Activated naive CD8-positive, alpha-beta T cell (primary cell): ENCODE data around the gene DPP4.
"Not testable (repeated sequence)": the region's sequence is repeated elsewhere in the genome, so short reads cannot be mapped to it uniquely, and the experiment has no call there.

Experiments used
- H3K27ac Mint-ChIP-seq: one replicate; pipeline ENCODE4 v1.8.0; 2021; ENCODE audit warnings: mixed read lengths
- H3K27me3 Mint-ChIP-seq: one replicate; pipeline ENCODE4 v1.8.0; 2021; ENCODE audit warnings: mixed read lengths
- H3K36me3 Mint-ChIP-seq: one replicate; pipeline ENCODE4 v1.8.0; 2021; ENCODE audit warnings: mixed read lengths
- H3K4me1 Mint-ChIP-seq: one replicate; pipeline ENCODE4 v1.8.0; 2021; ENCODE audit warnings: low read depth, mixed read lengths
- H3K4me3 Mint-ChIP-seq: one replicate; pipeline ENCODE4 v1.8.0; 2021; ENCODE audit warnings: mild to moderate bottlenecking, mixed read lengths
- H3K9me3 Mint-ChIP-seq: one replicate; pipeline ENCODE4 v1.8.0; 2021; ENCODE audit warnings: low read depth, mixed read lengths

The DPP4 gene

DNA sequence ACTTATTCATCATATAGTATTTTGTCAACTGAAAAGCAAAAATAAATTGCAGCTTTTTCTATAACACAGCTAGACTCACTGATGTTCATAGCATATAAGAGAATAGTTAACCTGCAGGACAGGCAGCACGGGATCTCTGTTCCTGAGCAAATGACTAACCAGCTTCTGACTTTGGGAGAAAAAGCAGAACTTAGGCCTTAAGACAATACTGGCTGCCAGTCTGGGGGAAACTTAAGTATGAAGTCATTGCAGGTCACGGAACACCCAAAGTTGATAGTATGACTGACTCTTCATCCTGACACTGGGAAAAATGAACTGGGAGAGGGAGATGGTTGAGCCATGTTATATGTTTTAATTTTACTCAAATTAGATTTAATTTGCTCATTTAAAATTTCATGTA lies 113.0 kb downstream of the DPP4 start:
- Mint-ChIP-seq H3K27me3 (no peaks in the 10 kb centered on the region), H3K27ac (no peak overlapping the region), H3K9me3 (no peaks in the 10 kb centered on the region), H3K36me3 (peaks cover 3% of the 10 kb centered on the region), H3K4me3 (no peak overlapping the region), H3K4me1 (peaks cover 41% of the 10 kb centered on the region)

DNA sequence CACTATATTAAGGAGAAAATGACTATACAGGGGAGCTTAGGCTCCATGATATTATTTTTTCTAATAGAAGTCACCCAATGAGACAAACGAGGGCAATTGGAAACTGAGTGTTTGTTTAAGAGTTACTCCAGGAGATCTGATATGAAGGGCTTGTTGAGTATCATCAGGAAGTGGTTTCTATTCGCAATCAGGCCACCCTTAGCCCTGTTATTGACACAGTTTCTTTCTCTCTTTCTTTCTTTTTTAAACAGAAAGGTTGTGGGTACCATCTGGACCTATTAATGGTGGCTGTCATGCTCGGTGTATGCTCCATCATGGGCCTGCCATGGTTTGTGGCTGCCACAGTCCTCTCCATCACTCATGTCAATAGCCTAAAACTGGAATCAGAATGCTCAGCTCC lies 117.3 kb downstream of the DPP4 start:
- H3K4me3 Mint-ChIP-seq, result peak overlapping the region; percentile 46
- H3K9me3 Mint-ChIP-seq, result no peaks in the 10 kb centered on the region
- H3K36me3 Mint-ChIP-seq, result peaks cover 3% of the 10 kb centered on the region
- H3K27me3 Mint-ChIP-seq, result no peaks in the 10 kb centered on the region
- peaks cover 59% of the 10 kb centered on the region for H3K4me1 Mint-ChIP-seq
- H3K27ac Mint-ChIP-seq, result peak overlapping the region; percentile 76

DNA sequence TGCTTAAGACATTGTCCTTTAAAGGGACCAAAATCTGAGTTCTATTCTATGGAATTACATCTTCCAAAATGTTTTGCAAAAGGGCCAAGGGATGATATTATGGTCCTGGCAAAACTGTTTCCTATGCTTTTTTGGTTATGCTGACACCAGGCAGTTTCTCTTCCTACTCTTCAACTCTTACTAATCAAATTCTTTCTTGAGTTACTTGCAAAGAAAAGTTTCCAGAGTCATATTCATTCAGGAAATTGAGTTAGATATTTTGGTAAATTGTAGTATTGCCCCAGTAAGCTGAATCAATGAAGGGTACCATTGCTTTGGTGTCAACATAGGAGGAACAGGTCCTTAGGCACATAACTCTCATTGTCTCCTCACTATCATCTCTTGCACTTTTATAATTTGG lies 118.8 kb downstream of the DPP4 start:
- no peaks in the 10 kb centered on the region for H3K27me3 Mint-ChIP-seq
- H3K27ac Mint-ChIP-seq, result peak overlapping the region; percentile 69
- H3K9me3 Mint-ChIP-seq, result no peaks in the 10 kb centered on the region
- H3K4me3 Mint-ChIP-seq, result peak overlapping the region; percentile 20
- H3K36me3 Mint-ChIP-seq, result no peaks in the 10 kb centered on the region
- peaks cover 56% of the 10 kb centered on the region for H3K4me1 Mint-ChIP-seq

DNA sequence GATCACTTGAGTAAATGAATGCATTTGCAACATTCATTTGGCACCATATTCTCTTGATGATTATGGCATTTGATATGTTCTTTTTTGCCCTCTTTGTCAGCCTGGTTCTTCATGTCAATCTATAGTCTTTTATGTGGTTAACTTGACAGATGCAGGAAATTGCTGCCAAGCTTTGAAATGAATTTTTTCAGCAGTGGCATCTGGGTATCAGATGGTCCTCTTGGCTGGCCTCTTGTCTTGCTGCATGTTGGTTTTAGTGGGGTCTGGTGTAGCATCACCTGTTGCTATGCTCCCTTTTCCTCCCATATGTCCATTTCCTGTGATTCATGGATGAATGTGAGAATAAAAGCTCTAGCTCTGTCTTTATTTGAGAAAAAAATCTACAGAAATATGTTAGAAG lies 119.9 kb downstream of the DPP4 start:
- peak overlapping the region; percentile 14 for H3K4me3 Mint-ChIP-seq
- H3K27me3 Mint-ChIP-seq, result no peaks in the 10 kb centered on the region

DNA sequence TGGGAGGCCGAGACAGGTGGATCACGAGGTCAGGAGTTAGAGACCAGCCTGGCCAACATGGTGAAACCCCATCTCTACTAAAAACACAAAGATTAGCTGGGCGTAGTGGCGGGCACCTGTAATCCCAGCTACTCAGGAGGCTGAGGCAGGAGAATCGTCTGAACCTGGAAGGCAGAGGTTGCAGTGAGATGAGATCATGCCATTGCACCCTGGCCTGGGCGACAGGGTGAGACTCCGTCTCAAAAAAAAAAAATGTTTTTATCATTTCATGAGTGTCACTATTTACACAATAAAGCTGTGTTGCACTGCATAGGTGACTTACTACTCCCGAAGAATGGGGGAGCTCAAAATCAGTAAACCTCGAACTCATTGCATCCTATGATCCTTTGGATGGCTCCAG lies 120.6 kb downstream of the DPP4 start:
- not testable (repeated sequence) for H3K36me3 Mint-ChIP-seq, H3K9me3 Mint-ChIP-seq, H3K27me3 Mint-ChIP-seq
- Mint-ChIP-seq H3K4me3 (peak overlapping the region; percentile 32), H3K4me1 (peaks cover 52% of the 10 kb centered on the region), H3K27ac (peak overlapping the region; percentile 83)

More for the DNA sequence above, 119.9 kb downstream of the DPP4 start:
- H3K4me1 Mint-ChIP-seq, result peaks cover 54% of the 10 kb centered on the region
- peak overlapping the region; percentile 83 for H3K27ac Mint-ChIP-seq
- no peaks in the 10 kb centered on the region for H3K36me3 Mint-ChIP-seq
- no peaks in the 10 kb centered on the region for H3K9me3 Mint-ChIP-seq

DNA sequence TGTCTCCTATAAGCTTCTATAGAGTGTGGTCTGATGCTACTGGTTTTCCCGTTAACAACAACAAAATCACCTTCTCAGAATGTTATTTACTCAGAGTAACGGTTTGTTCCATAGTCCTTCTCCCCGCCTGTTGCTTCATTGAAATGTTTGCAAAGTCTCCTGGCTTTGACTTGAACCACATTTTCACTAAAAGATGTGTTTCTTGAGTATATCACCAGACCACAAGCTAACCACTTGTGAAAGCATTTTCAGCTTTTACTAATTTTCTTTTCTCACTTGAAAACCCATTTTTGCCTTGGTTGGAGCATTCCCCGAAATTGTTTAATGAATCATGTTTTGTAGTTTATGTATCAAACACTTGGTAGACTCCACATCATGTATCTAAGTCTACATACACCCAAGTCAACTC lies 121.2 kb downstream of the DPP4 start:
- H3K9me3 Mint-ChIP-seq, result no peaks in the 10 kb centered on the region
- peaks cover 49% of the 10 kb centered on the region for H3K4me1 Mint-ChIP-seq
- peak overlapping the region; percentile 83 for H3K27ac Mint-ChIP-seq
- no peaks in the 10 kb centered on the region for H3K27me3 Mint-ChIP-seq
- peak overlapping the region; percentile 32 for H3K4me3 Mint-ChIP-seq
- H3K36me3 Mint-ChIP-seq, result no peaks in the 10 kb centered on the region

DNA sequence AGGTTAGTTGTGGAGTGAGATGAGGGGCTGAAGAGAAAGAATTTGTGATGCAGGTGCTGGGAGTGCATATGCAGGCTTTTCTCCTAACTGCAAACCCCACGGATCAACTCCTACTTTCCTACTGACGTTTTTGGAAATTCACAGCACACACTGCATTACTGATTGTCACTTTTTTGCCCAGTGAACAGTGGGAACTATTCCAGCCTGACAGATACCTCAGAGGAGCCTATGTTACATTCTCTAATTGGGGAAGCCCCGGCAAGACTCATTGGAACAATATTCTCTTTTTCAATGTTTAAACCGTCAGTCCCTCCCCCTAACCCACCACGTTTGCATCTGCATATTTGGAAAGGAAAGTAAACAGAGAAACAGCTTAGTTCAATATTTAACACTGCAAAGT lies 126.2 kb downstream of the DPP4 start:
- Mint-ChIP-seq H3K4me3 (no peak overlapping the region), H3K27ac (no peak overlapping the region), H3K9me3 (no peaks in the 10 kb centered on the region), H3K36me3 (no peaks in the 10 kb centered on the region), H3K4me1 (peaks cover 15% of the 10 kb centered on the region), H3K27me3 (no peaks in the 10 kb centered on the region)

DNA sequence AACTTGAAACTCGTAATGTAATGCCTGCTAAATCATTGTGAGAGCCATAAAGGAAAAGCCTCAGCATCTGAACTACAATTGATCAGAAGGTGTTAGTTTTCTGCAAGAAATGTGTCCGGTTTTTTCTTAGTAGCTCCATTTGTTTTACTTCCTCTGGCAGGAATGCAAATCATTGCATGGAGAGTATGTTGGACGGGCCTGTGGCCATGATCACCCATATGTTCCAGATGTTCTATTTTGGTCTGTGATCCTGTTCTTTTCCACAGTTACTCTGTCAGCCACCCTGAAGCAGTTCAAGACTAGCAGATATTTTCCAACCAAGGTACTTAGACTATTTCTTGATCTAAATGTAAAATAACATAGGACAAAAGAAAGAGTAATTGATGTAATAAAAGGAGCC lies 126.6 kb downstream of the DPP4 start:
- H3K4me1 Mint-ChIP-seq, result peaks cover 11% of the 10 kb centered on the region
- no peak overlapping the region for H3K27ac Mint-ChIP-seq
- no peaks in the 10 kb centered on the region for H3K9me3 Mint-ChIP-seq
- no peaks in the 10 kb centered on the region for H3K36me3 Mint-ChIP-seq
- H3K4me3 Mint-ChIP-seq, result no peak overlapping the region
- no peaks in the 10 kb centered on the region for H3K27me3 Mint-ChIP-seq

DNA sequence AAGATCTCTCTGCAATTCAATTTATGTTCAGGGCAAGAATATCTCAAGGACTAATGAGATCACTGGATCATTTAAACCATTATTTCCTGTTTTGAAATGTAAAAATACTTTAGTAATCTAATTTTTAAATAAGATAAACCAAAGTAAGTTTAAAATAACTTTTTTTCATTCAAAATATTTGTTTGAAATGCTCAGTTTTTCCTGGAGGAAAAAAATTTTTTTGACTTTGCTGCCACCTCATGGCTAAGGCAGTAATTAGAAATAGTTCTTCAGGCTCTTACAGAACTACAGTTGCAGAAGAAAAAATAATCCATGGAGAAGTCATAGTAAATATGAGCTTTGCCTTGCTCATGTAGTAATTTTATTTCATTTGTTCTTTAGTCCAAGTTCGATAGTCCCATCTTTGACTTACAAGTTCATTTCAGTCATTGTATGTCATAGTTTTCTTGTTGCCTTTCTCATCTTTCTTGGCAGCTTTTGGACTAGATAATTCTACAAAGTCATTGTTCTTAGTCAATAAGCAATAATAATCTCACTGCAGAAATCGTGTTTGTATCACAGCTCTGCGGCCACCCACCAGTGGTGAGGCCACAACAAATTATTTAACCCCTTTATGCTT lies 127.4 kb downstream of the DPP4 start:
- no peaks in the 10 kb centered on the region for H3K36me3 Mint-ChIP-seq
- H3K4me1 Mint-ChIP-seq, result peaks cover 6% of the 10 kb centered on the region
- no peaks in the 10 kb centered on the region for H3K27me3 Mint-ChIP-seq
- H3K27ac Mint-ChIP-seq, result no peak overlapping the region
- H3K4me3 Mint-ChIP-seq, result no peak overlapping the region
- no peaks in the 10 kb centered on the region for H3K9me3 Mint-ChIP-seq

DNA sequence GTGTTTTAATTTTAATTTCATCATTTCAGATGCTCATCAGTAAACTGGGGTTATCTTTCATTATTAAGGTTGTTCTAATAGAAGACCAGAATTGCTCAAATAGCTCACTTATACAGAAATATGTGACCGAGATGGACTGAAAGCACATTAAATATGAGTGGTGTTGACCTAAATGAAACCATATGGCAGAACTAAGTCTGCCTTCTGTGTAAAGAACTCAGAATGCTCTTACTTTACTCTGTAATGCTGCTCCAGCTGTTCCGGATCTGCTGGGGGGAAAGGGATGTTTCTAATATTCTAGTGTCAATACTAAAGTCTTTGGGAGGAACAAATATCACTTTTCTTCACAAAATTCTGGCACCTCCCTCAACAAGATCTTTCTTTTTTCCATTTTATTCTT lies 131.0 kb downstream of the DPP4 start:
- peaks cover 5% of the 10 kb centered on the region for H3K27me3 Mint-ChIP-seq
- no peaks in the 10 kb centered on the region for H3K9me3 Mint-ChIP-seq
- H3K4me3 Mint-ChIP-seq, result no peak overlapping the region
- no peak overlapping the region for H3K27ac Mint-ChIP-seq
- no peaks in the 10 kb centered on the region for H3K36me3 Mint-ChIP-seq
- peaks cover 6% of the 10 kb centered on the region for H3K4me1 Mint-ChIP-seq
